NCI-H1930 (cell line): ENCODE measurements around the gene ARMH2.

Experiments
- DNase-seq, 2 experiments: peaks; one replicate each; lab custom pipeline; 2025; lab: John Stamatoyannopoulos, UW

The ARMH2 gene

GRCh38 chr6:24798740-24799540, at the start of gene ARMH2:
ARMH2 (minus strand) TSS chr6:24798917; CDS start chr6:24798857, 60 bp downstream.
- DNase-seq: no peak

GRCh38 chr6:24848461-24848860, 49.7 kb upstream of the ARMH2 start:
- DNase-seq: no peak

GRCh38 chr6:24847402-24847801, 48.7 kb upstream of the ARMH2 start:
- DNase-seq: no peak

- no peak for DNase-seq
These were observed 46.9 kb upstream of the ARMH2 start for GRCh38 chr6:24845578-24845977.

GRCh38 chr6:24844903-24845302, 46.2 kb upstream of the ARMH2 start:
- no peak for DNase-seq

- DNase-seq: no peak
These were observed 45.3 kb upstream of the ARMH2 start for GRCh38 chr6:24844061-24844460.

- no peak for DNase-seq
These were observed 41.5 kb upstream of the ARMH2 start for GRCh38 chr6:24840187-24840586.

GRCh38 chr6:24838994-24839393, 40.3 kb upstream of the ARMH2 start:
- no peak for DNase-seq

- no peak for DNase-seq
These were observed 39.4 kb upstream of the ARMH2 start for GRCh38 chr6:24838081-24838480.

GRCh38 chr6:24836109-24836508, 37.4 kb upstream of the ARMH2 start:
- DNase-seq: no peak

- no peak for DNase-seq
These were observed 35.1 kb upstream of the ARMH2 start for GRCh38 chr6:24833711-24834386.

GRCh38 chr6:24832794-24833193, 34.1 kb upstream of the ARMH2 start:
- no peak for DNase-seq

- no peak for DNase-seq
These were observed 33.3 kb upstream of the ARMH2 start for GRCh38 chr6:24831771-24832716.

- DNase-seq: no peak
These were observed 30.9 kb upstream of the ARMH2 start for GRCh38 chr6:24829657-24830056.

GRCh38 chr6:24827970-24828369, 29.3 kb upstream of the ARMH2 start:
- DNase-seq: no peak

GRCh38 chr6:24827162-24827561, 28.4 kb upstream of the ARMH2 start:
- no peak for DNase-seq

- DNase-seq: no peak
These were observed 26.5 kb upstream of the ARMH2 start for GRCh38 chr6:24825130-24825630.

- DNase-seq: no peak
These were observed 25.6 kb upstream of the ARMH2 start for GRCh38 chr6:24824142-24824938.

- no peak for DNase-seq
These were observed 24.5 kb upstream of the ARMH2 start for GRCh38 chr6:24823185-24823584.

- no peak for DNase-seq
These were observed 24.0 kb upstream of the ARMH2 start for GRCh38 chr6:24822696-24823095.

- DNase-seq: no peak
These were observed 23.2 kb upstream of the ARMH2 start for GRCh38 chr6:24821860-24822444.
